GM21619 (cell line): ENCODE data around the gene RAC3.

Experiments used
- ATAC-seq: cut with Tn5 transposase; IDR thresholded peaks from one replicate; pipeline ENCODE4 v1.9.1; 2021; ENCODE audit not compliant: unreplicated experiment

The RAC3 gene

GRCh38 chr17:82031303-82031884, at the start of gene RAC3:
TSS of gene RAC3 (plus strand) at chr17:82031678. CDS start at chr17:82031762, 84 bp downstream.
- ATAC-seq = no peak

GRCh38 chr17:81983011-81983638, 48.4 kb upstream of the RAC3 start:
- ATAC-seq = no peak

DNA sequence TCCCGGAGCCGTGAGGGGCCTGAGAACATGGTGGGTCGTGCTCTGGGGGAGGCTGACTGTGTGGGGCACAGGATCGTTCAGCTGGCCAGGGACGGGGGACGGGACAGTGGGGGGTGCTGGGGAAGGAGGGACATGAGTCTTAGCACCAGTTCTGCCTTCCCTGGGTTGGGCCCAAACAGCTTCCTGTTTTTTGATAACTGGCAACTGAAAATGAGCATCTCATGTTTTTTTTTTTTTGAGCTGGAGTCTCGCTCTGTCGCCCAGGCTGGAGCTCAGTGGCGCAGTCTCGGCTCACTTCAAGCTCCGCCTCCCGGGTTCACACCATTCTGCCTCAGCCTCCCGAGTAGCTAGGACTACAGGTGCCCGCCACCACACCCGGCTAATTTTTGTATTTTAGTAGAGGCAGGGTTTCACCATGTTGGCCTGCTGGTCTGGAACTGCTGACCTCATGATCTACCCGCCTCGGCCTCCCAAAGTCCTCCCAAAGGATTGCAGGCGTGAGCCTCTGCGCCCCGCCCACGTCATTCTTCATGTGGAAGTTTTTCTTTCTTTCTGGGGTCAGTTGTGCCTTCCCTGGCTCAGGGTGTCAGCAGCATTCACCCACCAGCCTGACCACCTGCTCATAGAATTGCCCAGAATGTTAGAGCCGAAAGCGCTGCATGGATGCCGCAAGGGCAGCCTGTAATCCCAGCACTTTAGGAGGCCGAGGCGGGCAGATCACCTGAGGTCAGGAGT, 47.7 kb upstream of the RAC3 start:
- no peak for ATAC-seq

DNA sequence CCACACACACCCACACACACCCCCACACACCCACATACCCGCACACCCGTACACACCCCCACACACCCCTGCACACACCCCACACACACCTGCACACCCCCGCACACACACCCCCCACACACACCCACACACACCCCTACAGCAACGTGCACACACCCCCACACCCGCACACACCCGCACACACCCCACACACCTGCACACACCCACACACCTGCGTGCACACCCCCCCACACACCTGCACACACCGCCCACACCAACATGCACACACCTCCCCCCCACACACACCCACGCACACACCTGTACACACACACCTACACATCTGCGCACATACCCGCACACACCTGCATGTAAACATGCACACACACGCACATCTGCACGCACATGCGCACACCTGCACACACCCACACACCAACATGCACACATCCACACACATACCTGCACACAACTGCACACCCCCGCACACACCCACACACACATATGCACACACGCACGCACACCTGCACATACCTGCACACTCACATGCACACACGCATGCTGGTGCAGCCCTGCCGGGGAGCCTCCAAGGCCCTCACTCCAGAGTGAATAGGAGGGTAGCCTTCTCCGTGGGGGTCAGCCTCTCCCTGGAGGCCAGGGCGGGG, 46.6 kb upstream of the RAC3 start:
- ATAC-seq = no peak

GRCh38 chr17:81986606-81987005, 44.9 kb upstream of the RAC3 start:
- ATAC-seq = no peak

DNA sequence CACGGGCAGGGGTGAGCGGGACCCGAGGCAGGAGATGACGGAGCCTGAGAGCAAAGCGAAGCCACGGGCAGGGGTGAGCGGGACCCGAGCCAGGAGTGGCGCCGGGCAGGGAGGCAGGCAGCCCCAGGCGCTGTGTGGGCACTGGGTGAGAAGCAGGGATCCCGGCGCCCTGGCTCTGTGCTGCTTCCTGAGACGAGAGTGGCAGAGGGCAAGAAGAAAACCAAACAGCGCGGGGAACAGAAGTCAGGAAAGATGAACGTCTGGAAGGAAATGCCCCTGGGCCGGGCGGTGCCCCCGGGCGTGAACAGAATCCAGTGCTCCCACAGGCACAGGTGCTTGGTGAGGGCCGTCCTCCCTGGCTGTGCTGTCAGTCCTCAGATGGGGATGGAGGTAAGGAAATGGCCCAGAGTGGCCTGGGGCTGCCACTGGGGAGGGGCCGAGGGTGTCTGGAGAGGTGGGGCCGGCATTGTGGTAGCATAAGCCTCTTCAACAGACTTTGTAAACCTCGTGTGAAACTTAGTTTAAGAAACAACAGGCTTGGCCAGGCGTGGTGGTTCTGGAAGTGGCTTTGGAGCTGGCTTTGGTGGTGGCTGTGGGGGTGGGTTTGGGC, 44.2 kb upstream of the RAC3 start:
- no peak for ATAC-seq

DNA sequence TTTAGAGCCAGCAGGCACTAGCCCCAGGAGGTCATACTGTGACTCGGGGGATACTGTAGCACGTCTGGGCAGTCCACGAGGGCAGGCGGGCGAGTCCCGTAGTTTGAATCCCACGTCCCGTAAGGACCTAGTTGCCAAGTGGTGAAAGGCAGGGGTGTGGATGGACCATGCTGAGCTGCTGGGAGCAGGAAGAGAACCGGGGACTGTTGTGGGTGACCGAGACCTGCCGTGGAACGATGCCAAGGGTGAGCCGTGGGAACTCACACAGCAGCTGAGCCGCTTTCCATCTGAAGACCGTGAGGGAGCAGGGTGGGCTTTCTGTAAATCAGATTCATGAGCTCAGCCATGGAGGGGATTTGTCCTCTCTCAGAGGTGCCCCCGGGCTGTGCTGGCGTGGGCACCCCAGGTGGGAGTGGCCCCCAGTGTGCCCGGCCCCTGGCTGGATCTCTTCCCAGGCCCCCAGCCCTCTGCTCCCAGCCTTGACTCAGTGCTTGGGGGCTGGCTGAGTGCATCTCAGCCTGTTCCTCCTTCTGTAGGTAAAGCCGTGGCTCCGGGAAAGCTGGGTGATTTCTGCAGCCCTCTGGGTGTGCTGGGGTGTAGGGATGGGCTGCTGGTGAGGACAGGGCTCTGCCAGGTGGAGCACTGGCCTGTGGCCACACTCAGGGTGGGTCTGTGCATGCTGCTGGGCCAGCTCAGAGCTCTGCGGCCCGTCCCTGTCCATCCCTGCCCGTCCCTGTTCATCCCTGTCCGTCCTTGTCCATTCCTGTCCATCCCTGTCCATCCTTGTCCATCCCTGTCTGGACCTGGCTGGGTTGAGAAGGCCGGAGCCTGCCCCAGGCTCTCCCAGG, 40.4 kb upstream of the RAC3 start:
- ATAC-seq = no peak

GRCh38 chr17:81991684-81992305, 39.7 kb upstream of the RAC3 start:
- ATAC-seq = no peak

DNA sequence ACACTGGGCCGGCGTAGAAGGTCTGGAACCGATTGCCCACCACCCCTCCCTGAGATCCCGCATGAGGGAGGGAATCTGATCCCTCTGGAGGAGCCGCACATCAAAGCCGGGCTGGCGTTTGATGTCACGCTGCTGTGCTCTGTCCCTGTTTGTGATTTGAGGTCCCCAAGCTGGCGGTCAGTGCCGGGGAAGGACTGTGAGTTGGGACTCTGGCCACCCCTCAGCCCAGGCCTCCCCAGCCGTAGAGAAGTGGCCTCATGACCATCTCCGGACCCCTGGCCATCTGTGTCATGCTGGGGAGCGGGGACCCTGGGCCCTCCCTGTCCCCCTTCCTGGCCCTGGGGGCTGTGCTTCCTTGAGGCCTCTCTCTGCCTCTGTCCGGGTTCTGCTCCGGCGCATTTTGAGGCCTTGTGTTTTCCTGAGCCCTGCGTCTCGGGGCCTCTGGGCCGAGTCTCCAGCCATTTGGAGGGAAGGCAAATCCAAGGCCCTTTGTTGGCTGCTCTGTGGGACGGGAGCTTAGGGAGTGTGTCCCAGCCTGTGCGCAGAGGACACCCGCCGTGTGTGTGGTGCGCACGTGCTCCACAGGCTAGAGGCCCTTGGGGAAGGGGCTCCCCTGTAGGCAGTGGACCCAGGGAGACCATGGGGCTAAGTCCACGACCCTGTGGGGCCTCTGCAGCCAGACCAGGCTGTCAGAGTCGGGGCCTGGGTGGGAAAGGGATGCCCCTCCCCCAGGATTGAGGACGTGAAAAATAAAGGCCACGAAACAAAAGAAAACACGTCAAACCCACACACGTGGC, 39.0 kb upstream of the RAC3 start:
- ATAC-seq = no peak

DNA sequence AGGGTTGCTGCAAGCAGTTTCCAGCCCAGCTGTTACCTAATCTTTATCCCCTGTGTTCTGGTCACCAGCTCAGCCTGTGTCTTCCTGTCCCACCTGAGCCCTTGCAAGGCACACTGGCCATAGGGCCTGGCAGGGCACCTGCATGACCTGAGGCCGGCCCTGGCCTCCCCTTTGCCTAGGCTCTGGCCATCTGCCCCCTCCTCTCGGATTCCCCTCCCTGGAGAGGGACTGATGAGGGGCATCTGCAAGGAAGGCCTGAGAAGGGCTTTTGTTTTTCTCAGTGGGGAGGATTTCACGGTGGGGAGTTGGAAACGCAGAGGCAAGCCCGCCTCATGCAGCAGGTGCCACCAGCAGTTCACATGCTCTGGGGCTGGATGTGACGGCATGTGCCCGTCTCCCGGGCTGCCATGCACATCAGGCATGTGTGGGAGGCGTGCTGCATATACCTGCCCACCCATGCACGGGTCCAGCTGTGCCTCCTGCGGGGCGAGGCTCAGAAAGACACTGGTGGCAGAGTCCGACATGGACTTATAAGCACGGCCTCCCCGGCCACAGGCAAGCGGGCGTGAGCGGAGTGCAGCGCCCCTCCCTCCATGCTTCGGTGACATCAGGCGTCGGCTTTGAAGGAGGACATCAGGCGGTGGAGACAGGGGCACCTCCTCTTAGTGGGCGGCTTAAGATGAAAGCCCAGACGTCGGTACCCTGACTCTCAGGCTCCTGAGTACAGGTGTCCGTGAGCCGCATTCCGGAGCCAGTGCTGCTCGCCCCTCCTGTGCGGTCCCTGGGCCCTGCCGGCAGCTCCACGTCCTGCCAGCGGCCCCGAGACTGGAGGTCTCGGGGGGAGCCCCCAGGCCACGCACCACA, 37.5 kb upstream of the RAC3 start:
- no peak for ATAC-seq

DNA sequence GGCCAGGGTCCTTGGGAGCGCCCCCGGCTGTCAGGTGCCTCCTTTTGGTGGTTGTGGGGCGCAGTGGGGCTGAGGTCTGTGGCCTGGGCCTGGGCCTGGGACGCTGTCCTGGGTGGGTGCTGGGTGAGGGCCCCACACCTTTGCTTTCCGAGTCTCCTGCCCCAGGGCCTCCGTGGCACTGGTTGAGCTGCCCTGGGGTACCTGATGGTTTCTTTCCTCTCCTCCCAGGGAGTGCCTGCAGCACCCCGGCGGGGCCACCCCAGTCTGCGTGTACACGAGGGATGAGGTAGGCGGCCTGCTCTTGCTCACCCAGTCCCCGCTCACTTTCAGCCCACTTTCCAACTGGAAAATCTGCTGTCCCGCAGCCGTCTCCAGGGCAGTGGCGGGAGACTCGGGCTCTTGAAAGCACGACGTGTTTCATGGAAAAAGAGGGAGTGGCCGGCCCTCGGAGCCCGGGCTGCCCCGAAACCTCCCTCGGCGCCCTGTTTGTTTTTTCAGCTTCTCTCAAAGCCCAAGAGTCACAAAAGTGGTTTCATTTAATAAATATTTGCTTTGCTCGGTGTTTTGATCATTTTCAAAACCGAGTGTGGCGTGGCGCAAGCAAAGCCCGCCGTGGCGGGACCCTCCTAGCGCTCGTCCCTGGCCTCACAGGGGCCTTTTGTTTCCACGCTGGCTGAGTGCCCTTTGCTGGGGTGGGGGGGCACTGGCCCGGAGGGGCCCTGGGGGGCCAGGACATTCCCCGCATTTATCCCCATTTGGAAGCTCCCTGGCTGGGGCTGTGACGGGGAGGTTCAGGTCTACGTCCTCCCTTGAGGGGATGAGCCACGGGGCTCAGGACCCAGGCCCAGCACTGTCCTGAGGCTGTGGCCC, 36.6 kb upstream of the RAC3 start:
- ATAC-seq = no peak

DNA sequence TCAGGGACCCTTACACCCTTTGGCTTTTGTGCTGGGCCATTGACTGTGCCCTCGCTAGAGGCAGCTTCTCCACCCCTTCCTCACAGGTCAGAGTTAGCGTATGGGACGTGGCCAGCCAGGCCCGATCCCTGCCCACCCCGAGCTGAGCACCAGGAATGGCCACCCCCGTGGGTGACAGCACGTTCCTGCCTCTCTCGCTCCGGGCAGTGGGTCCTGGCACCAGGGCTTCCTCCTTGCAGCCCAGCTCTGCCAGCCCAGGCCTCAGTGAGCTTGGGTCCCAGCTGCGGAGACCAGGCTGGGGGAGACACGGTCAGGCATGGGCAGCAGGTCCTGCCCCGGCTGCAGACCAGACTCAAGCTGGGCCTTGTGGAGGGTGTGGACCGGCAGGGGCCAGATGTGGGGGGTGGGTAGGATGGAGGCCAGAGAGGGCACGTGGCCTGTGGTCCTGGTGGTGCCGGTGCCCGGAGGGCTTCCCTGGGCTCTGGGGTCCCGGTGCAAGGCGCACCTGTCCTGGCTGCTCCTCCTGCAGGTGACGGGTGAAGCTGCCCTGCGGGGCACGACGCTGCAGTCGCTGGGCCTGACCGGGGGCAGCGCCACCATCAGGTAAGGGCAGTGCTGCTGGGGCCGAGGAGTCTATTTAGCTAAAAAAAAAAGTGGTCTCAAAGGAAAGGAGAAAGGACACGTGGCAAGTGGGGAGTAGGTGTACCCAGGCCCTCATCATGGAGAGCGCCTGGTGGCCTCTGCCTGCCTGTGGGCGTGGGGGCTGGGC, 35.8 kb upstream of the RAC3 start:
- no peak for ATAC-seq

GRCh38 chr17:81996232-81996756, 35.2 kb upstream of the RAC3 start:
- ATAC-seq = no peak

- ATAC-seq = no peak
Measured at GRCh38 chr17:81996757-81997441, 34.6 kb upstream of the RAC3 start.

- no peak for ATAC-seq
Measured at GRCh38 chr17:81998212-81998611, 33.3 kb upstream of the RAC3 start.
